DMS153 treated with DMSO at 0.1 percent for 48 hours (cell line): ENCODE data around the gene BCKDHA.
"Not testable (repeated sequence)": the region's sequence is repeated elsewhere in the genome, so short reads cannot be mapped to it uniquely, and the experiment has no call there.

Experiments
- DNase-seq: peaks from one replicate; lab custom pipeline; 2025; ENCODE audit not compliant: unreplicated experiment; lab: John Stamatoyannopoulos, UW

The BCKDHA gene

DNA sequence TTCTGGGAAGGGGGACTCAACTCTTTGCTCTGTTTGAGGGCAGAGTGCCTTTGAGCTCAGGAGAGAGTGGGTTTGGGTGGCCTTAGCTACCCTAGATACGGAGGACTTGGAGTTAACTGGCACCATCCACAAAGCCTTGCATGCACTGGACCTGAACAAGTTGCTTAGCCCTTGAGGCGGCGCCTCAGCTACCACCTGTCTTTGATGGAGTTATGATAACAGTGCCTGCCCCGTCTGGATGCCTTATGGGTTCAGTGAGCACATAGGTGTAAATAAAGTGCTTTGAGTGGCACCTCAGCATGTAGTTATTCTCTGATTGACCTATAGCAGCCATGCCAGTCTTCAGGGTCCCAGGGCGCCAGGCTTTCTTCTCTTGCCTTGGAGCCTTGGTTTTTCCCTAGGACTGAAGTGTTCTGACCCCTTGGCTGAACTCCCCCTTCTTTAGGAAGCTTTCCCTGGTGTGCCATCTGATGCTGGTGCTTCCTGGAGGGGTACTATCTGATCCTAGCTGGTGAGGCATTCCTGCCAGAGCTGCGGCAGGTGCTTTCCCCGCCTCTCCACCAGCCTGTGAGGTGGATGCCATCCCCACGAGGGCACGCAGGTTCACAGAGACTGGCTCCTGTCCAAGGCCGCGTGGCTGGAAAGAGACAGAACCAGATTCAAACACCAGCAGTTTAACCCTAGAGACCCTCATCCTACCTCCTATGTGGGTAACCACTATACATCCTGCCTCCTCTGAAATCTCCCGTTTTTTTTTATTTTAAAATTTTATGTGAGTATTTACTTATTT lies 5.8 kb downstream of the BCKDHA start:
- no peak for DNase-seq

DNA sequence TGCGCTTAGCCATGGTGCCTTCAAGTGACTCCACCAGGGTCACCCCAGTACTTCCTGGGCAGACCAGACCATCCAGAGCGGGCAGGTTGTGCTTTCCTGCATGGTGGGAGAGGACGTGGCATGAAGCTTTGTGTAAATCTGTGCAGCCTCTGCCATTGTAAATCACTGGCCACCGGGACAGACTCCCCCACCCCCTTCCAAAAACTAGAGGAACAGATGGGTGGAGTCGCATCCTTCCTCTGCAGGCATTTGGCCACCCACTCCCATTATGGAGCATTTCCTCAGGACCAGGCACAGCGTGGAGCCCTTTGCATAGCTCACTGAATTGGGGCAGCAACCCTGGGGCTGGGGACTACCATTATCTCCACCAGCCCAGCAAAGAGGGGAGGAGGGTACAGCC lies 8.2 kb downstream of the BCKDHA start:
- DNase-seq = no peak

DNA sequence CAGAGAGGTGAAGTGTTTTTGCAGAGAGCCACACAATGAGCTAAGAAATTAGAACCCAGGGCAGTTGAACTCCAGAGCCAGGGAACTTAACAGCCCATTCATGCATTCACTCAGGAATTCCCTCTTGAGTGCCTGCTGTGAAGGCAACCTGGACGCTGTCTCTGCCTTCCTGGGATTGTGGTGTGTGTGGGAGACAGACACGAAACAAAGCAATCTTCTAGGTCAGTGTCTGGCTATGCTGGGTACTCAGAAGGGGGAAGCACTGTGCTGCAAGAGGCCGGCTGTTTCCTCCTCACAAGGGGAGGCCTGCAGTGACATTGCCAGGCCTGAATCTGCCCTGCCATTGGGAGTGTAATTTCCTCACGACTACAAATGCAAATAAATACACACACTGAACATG lies 9.7 kb downstream of the BCKDHA start:
- no peak for DNase-seq

DNA sequence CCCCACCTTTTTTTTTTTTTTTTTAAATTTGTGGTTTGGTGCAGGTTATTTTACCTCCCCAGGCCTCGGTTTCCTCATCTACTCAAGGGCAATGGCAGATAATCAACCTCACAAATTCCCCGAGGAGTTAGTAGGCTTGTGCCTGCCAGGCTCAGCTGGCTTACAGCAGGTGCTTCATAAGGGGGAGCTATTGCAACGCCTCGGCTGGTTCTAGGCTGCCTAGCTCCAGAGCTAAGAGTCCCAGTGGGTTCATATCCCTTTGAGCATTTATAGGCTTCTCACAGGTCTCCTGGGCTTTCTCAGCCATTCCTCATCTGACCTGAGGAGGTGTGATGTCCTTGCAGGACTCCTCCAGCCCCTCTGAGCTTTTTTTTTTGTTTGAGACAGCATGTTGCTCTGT lies 10.6 kb downstream of the BCKDHA start:
- DNase-seq = no peak

DNA sequence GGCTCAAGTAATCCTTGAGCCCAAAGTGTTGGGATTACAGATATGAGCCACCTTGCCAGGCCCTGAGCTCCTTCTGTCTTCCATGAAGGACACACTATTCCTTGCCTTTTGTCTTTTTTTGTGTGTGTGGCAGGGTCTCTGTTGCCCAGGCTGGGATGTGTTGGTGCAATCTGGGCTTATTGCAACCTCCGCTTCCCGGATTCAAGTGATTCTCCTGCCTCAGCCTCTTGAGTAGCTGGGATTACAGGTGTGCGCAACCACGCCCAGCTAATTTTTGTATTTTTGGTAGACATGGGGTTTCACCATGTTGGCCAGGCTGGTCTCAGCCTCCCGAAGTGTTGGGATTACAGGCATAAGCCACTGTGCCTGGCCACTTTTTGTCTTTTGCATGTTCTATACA lies 11.2 kb downstream of the BCKDHA start:
- DNase-seq = not testable (repeated sequence)

DNA sequence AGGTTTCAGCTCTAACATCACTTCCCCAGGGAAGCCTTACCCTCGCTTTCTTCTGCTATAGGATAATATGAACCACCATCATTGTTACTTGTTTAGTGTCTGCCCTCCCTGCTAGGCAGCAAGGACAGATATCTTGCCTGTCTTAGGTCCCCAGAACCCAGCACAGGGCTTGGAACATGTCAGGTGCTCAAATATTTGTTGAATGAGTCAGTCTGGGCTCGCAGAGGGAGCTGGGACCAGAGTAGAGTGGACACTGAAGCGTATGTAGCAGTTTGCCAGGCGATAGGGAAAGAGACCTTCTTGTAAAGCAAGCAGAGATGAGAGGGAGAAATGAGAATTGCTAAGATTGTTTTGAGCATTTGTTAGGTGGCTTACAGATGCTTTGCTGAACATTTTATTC lies 11.7 kb downstream of the BCKDHA start:
- DNase-seq = no peak

DNA sequence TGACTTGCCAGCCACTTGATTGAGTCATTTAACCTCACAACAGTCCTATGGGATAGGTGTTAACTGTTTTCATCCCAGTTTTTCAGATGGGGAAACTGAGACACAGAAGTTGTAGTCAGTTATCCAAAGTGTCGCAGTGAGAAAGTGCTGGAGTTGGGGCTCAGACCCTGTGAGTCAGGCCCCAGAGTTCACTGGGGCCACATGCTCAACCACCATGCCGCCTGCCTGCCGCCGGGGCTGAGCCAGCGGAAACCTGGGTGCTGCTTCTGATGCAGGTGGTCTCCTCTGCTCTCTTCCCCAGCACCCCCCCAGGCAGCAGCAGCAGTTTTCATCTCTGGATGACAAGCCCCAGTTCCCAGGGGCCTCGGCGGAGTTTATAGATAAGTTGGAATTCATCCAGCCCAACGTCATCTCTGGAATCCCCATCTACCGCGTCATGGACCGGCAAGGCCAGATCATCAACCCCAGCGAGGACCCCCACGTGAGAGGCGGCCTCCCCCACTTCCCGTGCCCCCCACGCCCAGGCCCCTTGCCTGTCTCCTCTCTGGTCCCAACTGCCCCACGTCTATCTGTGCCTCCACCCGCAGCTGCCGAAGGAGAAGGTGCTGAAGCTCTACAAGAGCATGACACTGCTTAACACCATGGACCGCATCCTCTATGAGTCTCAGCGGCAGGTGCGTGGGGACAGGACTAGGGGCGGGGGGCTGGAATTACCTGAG lies 12.9 kb downstream of the BCKDHA start:
- DNase-seq = no peak

DNA sequence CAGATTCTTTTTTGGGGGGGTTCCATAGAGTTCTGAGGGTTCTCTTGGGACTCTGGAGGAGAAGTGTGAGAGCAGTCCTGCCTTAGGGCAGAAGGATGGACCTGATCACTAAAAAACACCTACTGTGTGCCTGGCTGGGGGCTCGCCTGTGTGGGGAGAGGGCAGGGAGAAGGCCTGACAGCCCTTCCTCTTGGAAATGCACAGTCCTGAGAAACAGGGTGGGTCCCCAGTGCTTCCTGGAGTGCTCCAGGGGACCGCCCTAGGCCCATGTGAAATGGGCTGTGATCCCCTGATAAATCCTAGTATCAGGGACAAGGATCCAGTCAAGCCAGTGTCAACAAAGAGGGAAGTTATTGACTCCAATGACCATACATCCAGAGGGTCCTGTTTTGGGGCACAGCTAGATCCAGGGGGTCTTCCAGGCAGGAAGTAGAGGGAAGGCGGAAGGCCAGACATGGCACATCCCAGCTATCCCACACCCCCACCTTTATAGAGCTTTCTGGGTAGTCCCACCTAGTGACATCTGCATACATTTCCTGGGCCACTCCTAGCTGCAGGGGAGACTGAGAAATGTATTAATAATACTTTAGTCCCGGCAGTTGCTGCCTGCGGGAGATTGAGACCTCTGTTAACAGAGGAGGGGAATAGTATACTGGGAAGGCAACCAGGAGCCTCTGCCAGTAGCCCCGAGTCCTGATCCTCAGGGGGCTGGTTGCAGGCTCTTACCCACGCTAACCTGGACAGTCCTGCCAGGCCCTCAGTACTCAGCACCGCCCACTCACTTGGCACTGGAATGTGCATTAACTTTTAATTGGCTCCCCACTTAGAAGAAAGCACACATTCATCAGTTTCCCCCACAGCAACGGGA lies 13.7 kb downstream of the BCKDHA start:
- no peak for DNase-seq

DNA sequence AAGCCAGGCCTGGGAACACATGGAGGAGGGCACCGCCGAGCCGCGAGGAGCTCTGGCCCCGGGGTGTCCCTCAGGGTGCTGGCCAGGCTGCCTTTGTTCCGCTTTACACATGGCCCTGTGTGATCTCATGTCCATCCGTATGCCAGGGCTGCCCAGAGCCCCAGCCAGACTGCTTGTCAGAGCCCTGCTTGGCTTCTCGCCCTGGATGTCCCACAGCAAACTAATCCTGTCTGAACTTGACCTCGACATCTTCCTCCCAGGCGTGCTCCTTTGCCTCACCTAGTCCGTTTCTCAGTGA lies 14.3 kb downstream of the BCKDHA start:
- DNase-seq = no peak

DNA sequence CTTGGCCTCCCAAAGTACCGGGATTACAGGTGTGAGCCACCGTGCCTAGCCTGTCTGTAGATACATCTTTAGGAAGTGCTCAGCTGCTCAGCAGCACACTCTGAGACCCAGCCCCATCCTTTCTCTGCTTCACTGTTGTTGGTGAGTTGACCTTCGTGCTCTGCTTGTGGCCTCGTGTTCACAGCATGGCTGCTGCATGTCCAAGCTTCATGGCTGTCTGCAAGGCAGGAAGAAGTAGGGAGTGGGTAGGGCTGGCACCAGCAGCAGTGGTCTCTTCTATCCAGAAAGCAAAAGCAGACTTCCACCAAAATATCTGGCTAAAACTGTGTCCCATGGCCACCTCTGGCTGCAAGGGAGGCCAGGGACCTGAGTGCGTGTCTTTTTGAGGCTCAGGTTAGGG lies 15.3 kb downstream of the BCKDHA start:
- DNase-seq = no peak

DNA sequence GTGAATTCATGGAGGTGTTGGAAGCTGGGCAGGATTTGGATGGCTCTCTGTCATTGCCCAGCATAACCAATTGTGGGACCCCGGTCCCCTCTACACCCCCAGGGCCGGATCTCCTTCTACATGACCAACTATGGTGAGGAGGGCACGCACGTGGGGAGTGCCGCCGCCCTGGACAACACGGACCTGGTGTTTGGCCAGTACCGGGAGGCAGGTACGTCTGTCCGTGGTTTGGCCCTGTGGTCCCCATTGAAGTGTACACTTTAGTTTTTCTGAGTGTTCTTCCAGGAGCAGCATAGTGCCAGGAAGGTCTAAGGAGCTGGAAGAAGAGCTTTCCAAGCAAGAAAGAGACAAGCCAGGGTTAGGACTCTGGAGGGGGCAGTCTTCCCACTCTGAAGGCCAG lies 16.3 kb downstream of the BCKDHA start:
- DNase-seq = no peak

DNA sequence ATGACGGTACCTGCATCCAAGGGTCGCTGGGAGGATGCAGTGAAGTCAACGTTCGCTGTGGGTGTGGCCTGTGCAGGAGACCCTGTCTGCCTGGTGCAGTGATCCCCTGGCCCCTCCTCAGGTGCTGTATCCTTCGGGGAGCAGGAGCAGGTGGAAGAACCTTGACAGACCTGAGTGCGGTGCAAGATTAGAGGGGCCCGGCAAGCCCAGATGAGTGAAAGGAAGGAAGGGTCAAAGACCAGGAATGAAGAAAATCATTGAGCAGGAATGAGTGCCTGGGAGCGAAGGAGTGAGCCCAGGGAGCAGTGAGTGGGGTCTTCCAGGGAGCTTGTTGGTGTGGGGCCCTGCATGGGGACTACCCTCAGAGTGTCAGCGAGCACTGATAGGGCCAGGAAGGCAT lies 16.8 kb downstream of the BCKDHA start:
- no peak for DNase-seq

DNA sequence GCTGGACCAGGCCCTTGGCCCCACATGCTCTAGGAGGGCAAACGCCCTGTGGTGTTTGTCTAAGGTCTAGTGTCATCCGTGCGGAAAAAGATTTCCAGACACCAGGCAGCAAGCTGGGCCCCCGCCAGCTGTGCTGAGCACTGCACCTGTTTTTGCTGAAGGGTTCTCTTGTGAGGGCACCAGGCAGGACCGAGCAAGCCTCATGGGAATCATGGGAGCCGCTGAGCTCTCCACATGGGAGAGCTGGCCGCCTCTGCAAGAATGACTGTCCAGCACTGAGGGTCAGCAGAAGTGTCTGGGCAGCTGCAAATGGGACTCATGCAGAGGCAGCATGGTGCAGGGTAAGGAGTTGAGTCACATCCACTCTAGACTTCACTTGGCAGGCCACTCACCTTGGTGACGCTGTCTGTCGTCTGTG lies 17.5 kb downstream of the BCKDHA start:
- DNase-seq = no peak

DNA sequence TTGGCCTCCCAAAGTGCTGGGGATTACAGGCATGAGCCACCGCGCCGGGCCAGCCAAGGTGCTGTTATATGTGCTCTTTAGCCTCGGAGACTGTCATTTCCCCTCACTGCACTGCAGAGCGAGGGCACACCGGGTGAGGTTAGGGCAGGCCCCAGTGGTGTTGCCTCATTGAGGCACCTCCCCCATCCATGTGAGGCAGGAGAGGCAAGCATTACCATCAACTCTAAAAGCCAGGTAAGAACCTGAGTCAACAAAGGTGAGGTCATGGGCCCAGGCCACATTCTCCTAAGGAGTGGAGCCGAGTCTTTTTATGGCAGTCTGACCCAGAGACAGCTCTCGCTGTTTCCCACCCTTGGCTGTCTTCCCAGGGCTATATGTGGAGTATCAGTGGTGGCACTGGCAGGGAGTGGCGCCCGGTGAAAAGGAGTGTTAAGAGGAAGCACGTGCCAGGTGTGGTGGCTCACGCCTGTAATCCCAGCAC lies 18.6 kb downstream of the BCKDHA start:
- no peak for DNase-seq

DNA sequence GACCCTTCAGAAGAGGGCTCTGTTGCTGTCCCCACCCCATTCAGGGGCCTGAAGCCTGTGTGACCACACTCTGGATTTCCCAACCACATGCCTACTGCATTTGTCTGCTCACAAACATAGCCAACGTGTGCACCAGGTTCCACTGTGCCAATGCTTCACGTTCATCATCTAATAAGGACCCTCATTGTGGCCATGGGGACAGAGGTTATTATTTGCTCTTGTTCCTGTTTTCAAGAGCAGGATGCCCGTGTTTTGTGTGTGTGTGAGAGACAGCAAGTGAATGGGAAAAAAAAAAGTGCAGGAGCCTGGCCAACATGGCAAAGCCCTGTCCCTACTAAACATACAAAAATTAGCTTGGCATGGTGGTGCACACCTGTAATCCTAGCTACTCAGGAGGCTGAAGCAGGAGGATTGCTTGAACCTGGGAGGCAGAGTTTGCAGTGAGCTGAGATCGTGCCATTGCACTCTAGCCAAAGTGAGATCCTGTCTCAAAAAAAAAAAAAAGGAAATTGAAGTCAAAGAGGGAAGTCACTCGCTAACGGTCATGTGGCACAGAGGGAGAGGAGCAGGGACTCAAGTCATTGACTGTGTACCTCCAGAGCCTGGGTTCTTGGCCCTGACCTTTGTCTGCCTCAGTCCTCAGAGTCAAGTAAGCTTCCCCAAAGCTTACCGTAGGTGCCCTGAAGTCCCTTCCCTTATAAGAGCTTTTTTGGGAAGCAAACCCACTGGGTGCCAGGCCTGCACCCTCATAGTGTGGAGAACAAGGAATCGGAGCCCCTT lies 22.7 kb downstream of the BCKDHA start:
- DNase-seq = no peak

DNA sequence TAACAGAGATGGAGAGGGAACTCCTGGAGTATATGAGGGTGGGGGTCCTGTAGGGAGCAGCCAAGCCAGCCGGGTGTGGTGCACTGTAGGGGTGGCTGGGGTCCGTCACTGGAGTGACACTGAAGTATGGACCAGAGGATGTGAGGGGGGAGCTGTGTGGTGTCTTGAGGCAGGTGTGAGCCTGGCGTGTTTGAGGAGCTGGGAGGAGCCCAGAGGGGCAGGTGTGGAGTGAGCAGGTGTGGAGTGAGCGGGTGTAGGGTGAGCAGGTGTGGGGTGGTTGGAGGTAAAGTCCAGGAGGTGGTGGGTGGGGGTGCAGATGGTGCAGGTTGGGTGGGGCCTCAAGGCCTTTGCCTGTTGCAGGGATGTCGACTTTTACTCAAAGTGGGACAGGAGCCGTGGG lies 23.7 kb downstream of the BCKDHA start:
- DNase-seq = no peak

DNA sequence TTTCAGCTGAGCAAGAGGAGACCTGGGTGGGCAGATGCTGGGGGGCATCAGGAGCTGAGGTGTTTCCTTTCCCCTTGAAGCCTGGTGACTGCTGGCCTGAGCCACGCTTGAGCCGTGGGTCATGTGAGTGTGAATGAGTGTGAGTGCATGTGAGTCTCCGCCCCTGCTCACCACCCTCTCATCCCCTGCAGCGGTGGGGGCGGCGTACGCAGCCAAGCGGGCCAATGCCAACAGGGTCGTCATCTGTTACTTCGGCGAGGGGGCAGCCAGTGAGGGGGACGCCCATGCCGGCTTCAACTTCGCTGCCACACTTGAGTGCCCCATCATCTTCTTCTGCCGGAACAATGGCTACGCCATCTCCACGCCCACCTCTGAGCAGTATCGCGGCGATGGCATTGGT lies 24.4 kb downstream of the BCKDHA start:
- no peak for DNase-seq

DNA sequence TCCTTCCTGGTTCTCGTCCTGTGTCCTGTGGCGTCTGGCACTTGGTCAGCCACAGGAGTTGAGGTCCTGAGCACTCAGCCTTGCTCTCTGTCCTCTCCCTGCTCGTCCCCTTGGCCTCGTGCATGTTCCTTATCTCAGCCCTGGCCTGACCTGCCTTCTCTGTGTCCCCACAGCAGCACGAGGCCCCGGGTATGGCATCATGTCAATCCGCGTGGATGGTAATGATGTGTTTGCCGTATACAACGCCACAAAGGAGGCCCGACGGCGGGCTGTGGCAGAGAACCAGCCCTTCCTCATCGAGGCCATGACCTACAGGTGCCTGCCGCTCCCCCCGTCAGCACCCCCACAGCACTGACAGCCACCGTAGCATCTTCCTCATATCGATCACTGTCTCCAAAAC lies 24.8 kb downstream of the BCKDHA start:
- DNase-seq = no peak

DNA sequence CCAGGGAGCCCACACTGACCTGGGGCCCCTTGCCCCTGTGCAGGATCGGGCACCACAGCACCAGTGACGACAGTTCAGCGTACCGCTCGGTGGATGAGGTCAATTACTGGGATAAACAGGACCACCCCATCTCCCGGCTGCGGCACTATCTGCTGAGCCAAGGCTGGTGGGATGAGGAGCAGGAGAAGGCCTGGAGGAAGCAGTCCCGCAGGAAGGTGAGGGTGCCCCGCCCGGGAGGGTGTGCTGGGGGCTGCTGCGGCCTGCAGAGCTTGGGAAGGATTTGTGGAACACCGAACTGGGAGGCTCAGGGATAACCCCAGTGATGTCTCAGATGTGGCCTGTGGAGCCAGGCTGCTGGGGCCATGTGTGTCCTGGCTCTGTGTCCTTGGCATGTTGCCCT lies 25.3 kb downstream of the BCKDHA start:
- no peak for DNase-seq

DNA sequence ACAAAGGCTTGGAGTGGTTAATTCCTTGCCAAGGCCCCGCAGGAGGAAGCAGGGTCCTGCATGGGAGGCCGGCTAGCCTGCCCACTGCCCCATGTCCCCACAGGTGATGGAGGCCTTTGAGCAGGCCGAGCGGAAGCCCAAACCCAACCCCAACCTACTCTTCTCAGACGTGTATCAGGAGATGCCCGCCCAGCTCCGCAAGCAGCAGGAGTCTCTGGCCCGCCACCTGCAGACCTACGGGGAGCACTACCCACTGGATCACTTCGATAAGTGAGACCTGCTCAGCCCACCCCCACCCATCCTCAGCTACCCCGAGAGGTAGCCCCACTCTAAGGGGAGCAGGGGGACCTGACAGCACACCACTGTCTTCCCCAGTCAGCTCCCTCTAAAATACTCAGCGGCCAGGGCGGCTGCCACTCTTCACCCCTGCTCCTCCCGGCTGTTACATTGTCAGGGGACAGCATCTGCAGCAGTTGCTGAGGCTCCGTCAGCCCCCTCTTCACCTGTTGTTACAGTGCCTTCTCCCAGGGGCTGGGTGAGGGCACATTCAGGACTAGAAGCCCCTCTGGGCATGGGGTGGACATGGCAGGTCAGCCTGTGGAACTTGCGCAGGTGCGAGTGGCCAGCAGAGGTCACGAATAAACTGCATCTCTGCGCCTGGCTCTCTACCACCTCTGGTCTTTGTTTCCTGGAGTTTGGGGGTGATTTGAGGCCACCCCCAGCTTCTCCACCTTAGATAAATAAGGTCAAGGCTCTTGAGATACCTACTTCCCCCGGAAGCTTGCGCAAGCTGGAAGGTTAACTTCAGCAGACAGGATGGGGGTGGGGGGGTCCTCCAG lies 26.9 kb downstream of the BCKDHA start:
- DNase-seq = no peak
